Liver (tissue), 3 donors: ENCODE data around the gene ABAT.

Experiments used
- FOXA1 ChIP-seq: IDR thresholded peaks from 2 replicates; pipeline ENCODE4 v1.6.1; 2016; ENCODE audit warnings: antibody characterized with exemption
- GABPA ChIP-seq, 2 donors: IDR thresholded peaks in 1 of 2; conservative IDR thresholded peaks in 1 of 2; 2 replicates each; pipeline ENCODE4 v1.6.1; 2016; ENCODE audit warnings: antibody characterized with exemption in 2 of 2, mild to moderate bottlenecking in 1 of 2, moderate library complexity in 1 of 2
- JUND ChIP-seq, 2 donors: IDR thresholded peaks; 2 replicates each; pipeline ENCODE4 v1.6.1; 2016; ENCODE audit warnings: antibody characterized with exemption in 2 of 2
- RAD21 ChIP-seq, 2 donors: IDR thresholded peaks; 2 replicates each; pipeline ENCODE4 v1.6.1; 2016; ENCODE audit warnings: antibody characterized with exemption in 2 of 2, mild to moderate bottlenecking in 2 of 2
- YY1 ChIP-seq: IDR thresholded peaks from 2 replicates; pipeline ENCODE4 v1.6.1; 2016; ENCODE audit warnings: antibody characterized with exemption, mild to moderate bottlenecking
- TF ChIP-seq, protein P1 (sequence below): fragments of 150-350 bp; IDR thresholded peaks from 2 replicates; pipeline ENCODE4 v1.5.1; 2017; ENCODE audit warnings: improper control_type of control experiment, low read depth, low read length; ENCODE audit not compliant: missing input control
- TF ChIP-seq, protein P2 (sequence below): IDR thresholded peaks from 2 replicates; pipeline ENCODE4 v1.6.1; 2016; ENCODE audit warnings: antibody characterized with exemption
- donor health status: healthy.
- donor health status: healthy.

DNA sequence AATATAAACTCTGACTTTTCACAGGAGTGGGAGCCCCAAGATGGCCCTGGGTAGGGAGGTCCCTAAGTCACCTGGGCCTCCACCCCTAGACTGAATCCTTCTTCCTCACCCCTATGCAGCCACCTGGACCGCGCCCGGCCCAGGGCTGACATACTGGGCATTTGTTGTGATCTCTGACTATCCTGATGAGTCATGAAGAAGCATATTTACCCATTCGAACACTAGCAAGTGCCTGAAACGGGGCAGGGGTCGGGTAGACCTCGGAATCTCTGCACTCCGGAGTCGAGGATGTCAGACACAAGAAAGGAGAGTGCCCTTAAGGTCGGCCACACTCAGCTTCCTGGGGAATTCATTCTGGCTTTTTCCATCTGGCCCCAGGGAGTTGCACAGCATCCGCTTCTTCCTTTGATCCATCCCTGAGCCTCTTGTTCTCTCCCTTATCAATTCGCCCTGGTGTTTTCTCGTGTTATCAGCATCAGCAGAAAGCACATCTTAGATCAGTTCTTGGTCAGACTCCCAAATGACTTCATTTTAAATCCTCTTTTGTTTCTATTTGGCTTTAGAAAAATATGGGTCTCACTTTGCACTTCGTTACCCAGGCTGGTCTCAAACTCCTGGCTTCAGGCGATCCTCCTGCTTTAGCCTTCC, 42.5 kb upstream of the ABAT start:
- TF ChIP-seq, protein P1, sequence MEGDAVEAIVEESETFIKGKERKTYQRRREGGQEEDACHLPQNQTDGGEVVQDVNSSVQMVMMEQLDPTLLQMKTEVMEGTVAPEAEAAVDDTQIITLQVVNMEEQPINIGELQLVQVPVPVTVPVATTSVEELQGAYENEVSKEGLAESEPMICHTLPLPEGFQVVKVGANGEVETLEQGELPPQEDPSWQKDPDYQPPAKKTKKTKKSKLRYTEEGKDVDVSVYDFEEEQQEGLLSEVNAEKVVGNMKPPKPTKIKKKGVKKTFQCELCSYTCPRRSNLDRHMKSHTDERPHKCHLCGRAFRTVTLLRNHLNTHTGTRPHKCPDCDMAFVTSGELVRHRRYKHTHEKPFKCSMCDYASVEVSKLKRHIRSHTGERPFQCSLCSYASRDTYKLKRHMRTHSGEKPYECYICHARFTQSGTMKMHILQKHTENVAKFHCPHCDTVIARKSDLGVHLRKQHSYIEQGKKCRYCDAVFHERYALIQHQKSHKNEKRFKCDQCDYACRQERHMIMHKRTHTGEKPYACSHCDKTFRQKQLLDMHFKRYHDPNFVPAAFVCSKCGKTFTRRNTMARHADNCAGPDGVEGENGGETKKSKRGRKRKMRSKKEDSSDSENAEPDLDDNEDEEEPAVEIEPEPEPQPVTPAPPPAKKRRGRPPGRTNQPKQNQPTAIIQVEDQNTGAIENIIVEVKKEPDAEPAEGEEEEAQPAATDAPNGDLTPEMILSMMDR: no peak
- TF ChIP-seq FOXA1: no peak
- TF ChIP-seq GABPA (IDR thresholded peaks at IDR 0.05 in 1 of 2, conservative IDR thresholded peaks at IDR 0.05 in 1 of 2): no peak
- TF ChIP-seq, protein P2, sequence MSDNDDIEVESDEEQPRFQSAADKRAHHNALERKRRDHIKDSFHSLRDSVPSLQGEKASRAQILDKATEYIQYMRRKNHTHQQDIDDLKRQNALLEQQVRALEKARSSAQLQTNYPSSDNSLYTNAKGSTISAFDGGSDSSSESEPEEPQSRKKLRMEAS: no peak
- no peak for TF ChIP-seq YY1
- TF ChIP-seq JUND (IDR thresholded peaks at IDR 0.05): no peak
- no peak for TF ChIP-seq RAD21 (IDR thresholded peaks at IDR 0.05)
